AG20443 (cell line): Measurements from ENCODE around the gene KDM7A.
"Not testable (repeated sequence)": the region's sequence is repeated elsewhere in the genome, so short reads cannot be mapped to it uniquely, and the experiment has no call there.

ENCODE experiments used
- DNase-seq: peaks from one replicate; pipeline ENCODE4 v3.0.0; 2012; ENCODE audit warnings: low spot score, mixed read lengths

The KDM7A gene

GRCh38 chr7:140156460-140157080 is 20.2 kb downstream of the KDM7A start:
- DNase-seq = no peak

GRCh38 chr7:140155428-140155827 is 21.4 kb downstream of the KDM7A start:
- DNase-seq = no peak

- DNase-seq = no peak
Observed at GRCh38 chr7:140153666-140154161, 23.1 kb downstream of the KDM7A start.

GRCh38 chr7:140146574-140146973 is 30.2 kb downstream of the KDM7A start:
- no peak for DNase-seq

- DNase-seq = no peak
Observed at GRCh38 chr7:140145709-140146108, 31.1 kb downstream of the KDM7A start.

GRCh38 chr7:140144821-140145220 is 32.0 kb downstream of the KDM7A start:
- DNase-seq = no peak

- no peak for DNase-seq
Observed at GRCh38 chr7:140143997-140144396, 32.8 kb downstream of the KDM7A start.

- no peak for DNase-seq
Observed at GRCh38 chr7:140142031-140142430, 34.8 kb downstream of the KDM7A start.

GRCh38 chr7:140141256-140141655 is 35.5 kb downstream of the KDM7A start:
- DNase-seq = no peak

- no peak for DNase-seq
Observed at GRCh38 chr7:140137078-140137477, 39.7 kb downstream of the KDM7A start.

- no peak for DNase-seq
Observed at GRCh38 chr7:140136073-140136472, 40.7 kb downstream of the KDM7A start.

GRCh38 chr7:140134039-140134438 is 42.7 kb downstream of the KDM7A start:
- DNase-seq = no peak

GRCh38 chr7:140127360-140128127 is 49.2 kb downstream of the KDM7A start:
- DNase-seq = no peak

GRCh38 chr7:140126435-140127034 is 50.2 kb downstream of the KDM7A start:
- DNase-seq = no peak

GRCh38 chr7:140122965-140123364 is 53.8 kb downstream of the KDM7A start:
- no peak for DNase-seq

GRCh38 chr7:140121326-140121725 is 55.5 kb downstream of the KDM7A start:
- DNase-seq = no peak

- DNase-seq = not testable (repeated sequence)
Observed at GRCh38 chr7:140114817-140115216, 62.0 kb downstream of the KDM7A start.

GRCh38 chr7:140108777-140109176 is 68.0 kb downstream of the KDM7A start:
- DNase-seq = not testable (repeated sequence)

GRCh38 chr7:140096459-140096858 is 80.3 kb downstream of the KDM7A start:
- DNase-seq = no peak

GRCh38 chr7:140093375-140093774 is 83.4 kb downstream of the KDM7A start:
- DNase-seq = no peak

- no peak for DNase-seq
Observed at GRCh38 chr7:140085447-140085846, 91.3 kb downstream of the KDM7A start.

- DNase-seq = no peak
Observed at GRCh38 chr7:140084972-140085371, 91.8 kb downstream of the KDM7A start.

- DNase-seq = no peak
Observed at GRCh38 chr7:140084142-140084655, 92.6 kb downstream of the KDM7A start.
